WTC11 (cell line): ENCODE measurements around the gene CLCN1. TPM values are rescaled to one million over a fixed set of nuclear protein-coding genes. Genes with fewer than 3 reads are reported as not detected.

ENCODE experiments used
- ATAC-seq: fragments of 200-7000 bp; cut with Tn5 transposase; 2 replicates; pipeline ENCODE4 v1.10.0; 2021; ENCODE audit warnings: mild to moderate bottlenecking, moderate library complexity
- CTCF ChIA-PET: fragments of 300-600 bp; sonication (Branson Sonifier 250); formaldehyde crosslinking; loops from one replicate; lab custom pipeline; 2021; ENCODE audit warnings: antibody characterized with exemption; lab: Charles Lee
- POLR2A ChIA-PET: fragments of 350-600 bp; sonication (Branson Sonifier 250); formaldehyde crosslinking; loops from one replicate; lab custom pipeline; 2021; ENCODE audit warnings: antibody characterized with exemption; lab: Charles Lee
- DNase-seq: peaks from one replicate; pipeline ENCODE4 v3.0.0; 2021; ENCODE audit warnings: low spot score
- H3K27ac Mint-ChIP-seq: 2 replicates; pipeline ENCODE4 v1.8.0; 2021; ENCODE audit warnings: mixed read lengths
- H3K27me3 Mint-ChIP-seq: 2 replicates; pipeline ENCODE4 v1.8.0; 2021; ENCODE audit warnings: low read depth, mild to moderate bottlenecking, moderate library complexity, mixed read lengths
- H3K36me3 Mint-ChIP-seq: 2 replicates; pipeline ENCODE4 v1.8.0; 2021; ENCODE audit warnings: mixed read lengths
- H3K4me1 Mint-ChIP-seq: 2 replicates; pipeline ENCODE4 v1.8.0; 2022; ENCODE audit warnings: mixed read lengths
- H3K4me3 Mint-ChIP-seq: 2 replicates; pipeline ENCODE4 v1.8.0; 2021; ENCODE audit warnings: mild to moderate bottlenecking, moderate library complexity, mixed read lengths
- H3K9me3 Mint-ChIP-seq: 2 replicates; pipeline ENCODE4 v1.8.0; 2021; ENCODE audit warnings: mixed read lengths
- AR ChIP-seq: fragments of 250-450 bp; sonication (Bioruptor Pico); IDR thresholded peaks from 2 replicates; pipeline ENCODE4 v1.9.0; 2021; ENCODE audit warnings: mild to moderate bottlenecking
- ATF6 ChIP-seq: sonication (generic); formaldehyde crosslinking; IDR thresholded peaks from 2 replicates; pipeline ENCODE4 v1.8.1; 2023; ENCODE audit warnings: mild to moderate bottlenecking, missing genetic modification reagents
- CTCF ChIP-seq: fragments of 200-600 bp; IDR thresholded peaks from 2 replicates; pipeline ENCODE4 v1.8.0; 2022; ENCODE audit warnings: antibody characterized with exemption
- E2F5 ChIP-seq: sonication (generic); formaldehyde crosslinking; IDR thresholded peaks from 2 replicates; pipeline ENCODE4 v1.8.1; 2022; ENCODE audit warnings: mild to moderate bottlenecking, moderate library complexity, missing genetic modification reagents
- ELF4 ChIP-seq: sonication (generic); formaldehyde crosslinking; IDR thresholded peaks from 2 replicates; pipeline ENCODE4 v1.8.1; 2022; ENCODE audit warnings: low read depth, mild to moderate bottlenecking, moderate library complexity, missing genetic modification reagents
- MYBL2 ChIP-seq: sonication (generic); formaldehyde crosslinking; IDR thresholded peaks from 2 replicates; pipeline ENCODE4 v1.8.1; 2023; ENCODE audit warnings: mild to moderate bottlenecking, moderate library complexity, missing genetic modification reagents
- NR1H2 ChIP-seq: sonication (generic); formaldehyde crosslinking; IDR thresholded peaks from 2 replicates; pipeline ENCODE4 v1.9.0; 2021; ENCODE audit warnings: mild to moderate bottlenecking, moderate library complexity, missing genetic modification reagents
- NR3C1 ChIP-seq: sonication (generic); formaldehyde crosslinking; conservative IDR thresholded peaks from 2 replicates; pipeline ENCODE4 v1.8.1; 2023; ENCODE audit warnings: low read depth, mild to moderate bottlenecking, missing genetic modification reagents
- PREB ChIP-seq: sonication (generic); formaldehyde crosslinking; IDR thresholded peaks from 2 replicates; pipeline ENCODE4 v1.8.1; 2022; ENCODE audit warnings: mild to moderate bottlenecking, missing genetic modification reagents, moderate library complexity, borderline replicate concordance
- RELA ChIP-seq: sonication (generic); formaldehyde crosslinking; IDR thresholded peaks from 2 replicates; pipeline ENCODE4 v1.8.1; 2022; ENCODE audit warnings: missing genetic modification reagents, mild to moderate bottlenecking, borderline replicate concordance
- TCF7 ChIP-seq: sonication (generic); formaldehyde crosslinking; IDR thresholded peaks from 2 replicates; pipeline ENCODE4 v1.8.0; 2022; ENCODE audit warnings: mild to moderate bottlenecking, low read depth, missing genetic modification reagents, moderate library complexity
- TEAD4 ChIP-seq: sonication (generic); formaldehyde crosslinking; IDR thresholded peaks from 2 replicates; pipeline ENCODE4 v1.8.0; 2022; ENCODE audit warnings: mild to moderate bottlenecking, missing genetic modification reagents
- ZNF232 ChIP-seq: sonication (generic); formaldehyde crosslinking; IDR thresholded peaks from 2 replicates; pipeline ENCODE4 v1.8.0; 2022; ENCODE audit warnings: mild to moderate bottlenecking, missing genetic modification reagents
- total RNA-seq: library from RNA; stranded (reverse); gene quantifications from 3 replicates; pipeline ENCODE4 v1.2.3, GENCODE V29; 2021
- TF ChIP-seq, protein P1 (sequence below): fragments of 250-450 bp; sonication (Bioruptor Pico); IDR thresholded peaks from 2 replicates; pipeline ENCODE4 v1.9.0; 2021; ENCODE audit warnings: mild to moderate bottlenecking, borderline replicate concordance

Gene CLCN1
- total RNA-seq, 1 experiment from 2014 or later: 0.28 TPM

- TF ChIP-seq E2F5 (CRISPR knock-in tag): no peak
- no peak for TF ChIP-seq PREB (CRISPR knock-in tag)
- TF ChIP-seq TCF7 (CRISPR knock-in tag): no peak
- TF ChIP-seq MYBL2 (CRISPR knock-in tag): no peak
- TF ChIP-seq NR3C1 (CRISPR knock-in tag): no peak
- no peak for TF ChIP-seq ATF6 (CRISPR knock-in tag)
Observed at GRCh38 chr7:143323653-143324052, 7.7 kb downstream of the CLCN1 start (continued).

GRCh38 chr7:143325240-143325639 lies 9.3 kb downstream of the CLCN1 start:
- no peaks in the 10 kb centered on the region for H3K36me3 Mint-ChIP-seq
- H3K9me3 Mint-ChIP-seq: no peaks in the 10 kb centered on the region
- ChIA-PET CTCF (interaction anchor here (1.1 to 3.0 kb wide), 2 partner anchors 20 to 55 kb away, joined by 3 to 12 read pairs; no protein-coding TSS in a partner anchor), POLR2A (no interaction called here)
- H3K27ac Mint-ChIP-seq: no peak overlapping the region
- no peaks in the 10 kb centered on the region for H3K27me3 Mint-ChIP-seq
- DNase-seq: no peak
- ATAC-seq: no peak
- TF ChIP-seq NR3C1 (CRISPR knock-in tag) (no peak), TEAD4 (CRISPR knock-in tag) (no peak), ELF4 (no peak), ZNF232 (no peak)
- TF ChIP-seq, protein P1, sequence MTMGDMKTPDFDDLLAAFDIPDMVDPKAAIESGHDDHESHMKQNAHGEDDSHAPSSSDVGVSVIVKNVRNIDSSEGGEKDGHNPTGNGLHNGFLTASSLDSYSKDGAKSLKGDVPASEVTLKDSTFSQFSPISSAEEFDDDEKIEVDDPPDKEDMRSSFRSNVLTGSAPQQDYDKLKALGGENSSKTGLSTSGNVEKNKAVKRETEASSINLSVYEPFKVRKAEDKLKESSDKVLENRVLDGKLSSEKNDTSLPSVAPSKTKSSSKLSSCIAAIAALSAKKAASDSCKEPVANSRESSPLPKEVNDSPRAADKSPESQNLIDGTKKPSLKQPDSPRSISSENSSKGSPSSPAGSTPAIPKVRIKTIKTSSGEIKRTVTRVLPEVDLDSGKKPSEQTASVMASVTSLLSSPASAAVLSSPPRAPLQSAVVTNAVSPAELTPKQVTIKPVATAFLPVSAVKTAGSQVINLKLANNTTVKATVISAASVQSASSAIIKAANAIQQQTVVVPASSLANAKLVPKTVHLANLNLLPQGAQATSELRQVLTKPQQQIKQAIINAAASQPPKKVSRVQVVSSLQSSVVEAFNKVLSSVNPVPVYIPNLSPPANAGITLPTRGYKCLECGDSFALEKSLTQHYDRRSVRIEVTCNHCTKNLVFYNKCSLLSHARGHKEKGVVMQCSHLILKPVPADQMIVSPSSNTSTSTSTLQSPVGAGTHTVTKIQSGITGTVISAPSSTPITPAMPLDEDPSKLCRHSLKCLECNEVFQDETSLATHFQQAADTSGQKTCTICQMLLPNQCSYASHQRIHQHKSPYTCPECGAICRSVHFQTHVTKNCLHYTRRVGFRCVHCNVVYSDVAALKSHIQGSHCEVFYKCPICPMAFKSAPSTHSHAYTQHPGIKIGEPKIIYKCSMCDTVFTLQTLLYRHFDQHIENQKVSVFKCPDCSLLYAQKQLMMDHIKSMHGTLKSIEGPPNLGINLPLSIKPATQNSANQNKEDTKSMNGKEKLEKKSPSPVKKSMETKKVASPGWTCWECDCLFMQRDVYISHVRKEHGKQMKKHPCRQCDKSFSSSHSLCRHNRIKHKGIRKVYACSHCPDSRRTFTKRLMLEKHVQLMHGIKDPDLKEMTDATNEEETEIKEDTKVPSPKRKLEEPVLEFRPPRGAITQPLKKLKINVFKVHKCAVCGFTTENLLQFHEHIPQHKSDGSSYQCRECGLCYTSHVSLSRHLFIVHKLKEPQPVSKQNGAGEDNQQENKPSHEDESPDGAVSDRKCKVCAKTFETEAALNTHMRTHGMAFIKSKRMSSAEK (CRISPR knock-in tag): no peak
- no peak overlapping the region for H3K4me3 Mint-ChIP-seq
- peaks cover 33% of the 10 kb centered on the region for H3K4me1 Mint-ChIP-seq

GRCh38 chr7:143327903-143328302 lies 12.0 kb downstream of the CLCN1 start:
- H3K27ac Mint-ChIP-seq: no peak overlapping the region
- CTCF ChIA-PET: interaction anchor here (1.3 to 2.1 kb wide), 2 partner anchors 18 to 60 kb away, joined by 5 to 8 read pairs; no protein-coding TSS in a partner anchor
- H3K4me1 Mint-ChIP-seq: peaks cover 33% of the 10 kb centered on the region
- TF ChIP-seq RELA (CRISPR knock-in tag) (no peak), CTCF (no peak), AR (CRISPR knock-in tag) (no peak), NR1H2 (no peak)
- TF ChIP-seq, protein P1 (CRISPR knock-in tag): no peak

More at GRCh38 chr7:143327903-143328302, 12.0 kb downstream of the CLCN1 start:
- H3K9me3 Mint-ChIP-seq: no peaks in the 10 kb centered on the region
- ATAC-seq: no peak
- H3K4me3 Mint-ChIP-seq: no peak overlapping the region
- no peaks in the 10 kb centered on the region for H3K36me3 Mint-ChIP-seq
- POLR2A ChIA-PET: interaction anchor here (0.8 to 0.9 kb wide), 2 partner anchors 18 to 818 kb away, joined by 3 read pairs; no protein-coding TSS in a partner anchor
- no peaks in the 10 kb centered on the region for H3K27me3 Mint-ChIP-seq
- DNase-seq: no peak
